Fibroblast of peridontal ligament (primary cell): ENCODE measurements around the gene CGN.

Experiments
- DNase-seq: peaks from one replicate; pipeline ENCODE4 v3.0.0-alpha.2; 2010; ENCODE audit errors: extremely low read depth

CGN gene

GRCh38 chr1:151546011-151546925 lies 35.1 kb downstream of the CGN start:
- no peak for DNase-seq

- peak; percentile 94 for DNase-seq
These were observed 36.1 kb downstream of the CGN start for GRCh38 chr1:151547119-151547899.

- DNase-seq: no peak
These were observed 36.7 kb downstream of the CGN start for GRCh38 chr1:151547900-151548230.

GRCh38 chr1:151549199-151549598 lies 38.0 kb downstream of the CGN start:
- DNase-seq: no peak

GRCh38 chr1:151553659-151554058 lies 42.5 kb downstream of the CGN start:
- peak; percentile 40 for DNase-seq

- DNase-seq: no peak
These were observed 44.9 kb downstream of the CGN start for GRCh38 chr1:151556052-151556451.

- no peak for DNase-seq
These were observed 51.5 kb downstream of the CGN start for GRCh38 chr1:151562661-151563060.

- no peak for DNase-seq
These were observed 52.2 kb downstream of the CGN start for GRCh38 chr1:151563376-151563775.

GRCh38 chr1:151565502-151566189 lies 54.5 kb downstream of the CGN start:
- no peak for DNase-seq

- DNase-seq: no peak
These were observed 57.5 kb downstream of the CGN start for GRCh38 chr1:151568626-151569088.

- DNase-seq: no peak
These were observed 59.6 kb downstream of the CGN start for GRCh38 chr1:151570819-151571218.

GRCh38 chr1:151574575-151575529 lies 63.7 kb downstream of the CGN start:
- peak; percentile 79 for DNase-seq

GRCh38 chr1:151577173-151577572 lies 66.0 kb downstream of the CGN start:
- DNase-seq: no peak

GRCh38 chr1:151578941-151579340 lies 67.8 kb downstream of the CGN start:
- no peak for DNase-seq

GRCh38 chr1:151579436-151580225 lies 68.4 kb downstream of the CGN start:
- no peak for DNase-seq

- DNase-seq: no peak
These were observed 70.3 kb downstream of the CGN start for GRCh38 chr1:151581451-151581850.

GRCh38 chr1:151581921-151582320 lies 70.7 kb downstream of the CGN start:
- DNase-seq: no peak

GRCh38 chr1:151583796-151584195 lies 72.6 kb downstream of the CGN start:
- no peak for DNase-seq

GRCh38 chr1:151584278-151584677 lies 73.1 kb downstream of the CGN start:
- DNase-seq: no peak

GRCh38 chr1:151584780-151585179 lies 73.6 kb downstream of the CGN start:
- no peak for DNase-seq
